Activated naive CD4-positive, alpha-beta T cell treated with Interleukin-2 at 50 U/mL for 16 hours (primary cell): ENCODE results near the gene NUBP2.

Experiments
- DNase-seq: peaks from one replicate; pipeline ENCODE4 v3.0.0-alpha.2; 2020

The NUBP2 gene, protein sequence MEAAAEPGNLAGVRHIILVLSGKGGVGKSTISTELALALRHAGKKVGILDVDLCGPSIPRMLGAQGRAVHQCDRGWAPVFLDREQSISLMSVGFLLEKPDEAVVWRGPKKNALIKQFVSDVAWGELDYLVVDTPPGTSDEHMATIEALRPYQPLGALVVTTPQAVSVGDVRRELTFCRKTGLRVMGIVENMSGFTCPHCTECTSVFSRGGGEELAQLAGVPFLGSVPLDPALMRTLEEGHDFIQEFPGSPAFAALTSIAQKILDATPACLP

DNA sequence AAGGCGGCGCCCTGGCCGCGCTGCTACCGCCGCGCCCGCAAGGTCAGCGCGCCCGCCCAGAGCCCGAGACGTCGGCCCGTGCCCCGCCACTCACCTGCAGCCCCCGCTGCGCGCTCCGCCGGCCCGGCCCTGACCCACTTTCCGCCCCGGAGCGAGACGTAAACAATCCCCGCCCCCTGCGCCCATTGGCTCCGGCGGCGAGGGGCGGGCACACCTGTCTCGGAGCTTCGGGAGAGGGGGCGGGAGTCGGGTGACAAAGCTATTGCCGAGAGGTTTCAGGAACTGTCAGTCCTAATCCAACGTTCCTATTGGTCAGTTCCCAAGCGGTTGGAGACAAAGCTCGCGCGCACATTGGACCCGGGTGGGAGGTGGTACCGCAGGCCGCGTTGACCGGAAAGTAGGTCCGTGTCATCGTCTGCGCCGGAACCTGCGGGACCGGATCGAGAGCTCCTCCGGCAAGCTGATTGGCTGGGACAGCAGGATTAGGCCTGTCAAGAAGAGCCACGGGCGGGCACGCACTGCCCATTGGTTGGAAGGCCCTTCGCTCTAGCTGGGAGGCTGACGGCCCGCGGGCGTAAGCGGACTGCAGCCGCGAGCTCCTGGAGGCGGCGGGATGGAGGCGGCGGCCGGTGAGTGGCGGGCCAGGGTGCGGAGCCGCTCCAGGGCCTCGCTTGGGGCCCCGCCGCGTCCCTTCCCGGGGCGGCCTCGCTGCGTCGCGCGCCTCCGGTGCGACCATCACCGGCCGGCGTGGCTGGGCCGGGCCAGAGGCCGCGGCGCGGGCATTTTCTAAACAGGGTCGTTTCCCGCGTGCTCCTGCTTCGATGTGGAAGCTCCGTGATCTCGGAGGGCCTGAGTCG lies at the start of gene NUBP2, which contains the start of gene SPSB3:
Gene NUBP2, plus strand, starts transcription at position 553 of the 857 bp plus-strand sequence. Its CDS starts 61 bp downstream, at position 614.
Gene SPSB3, minus strand, starts transcription at position 164 of the 857 bp plus-strand sequence. CDS start 1,088 bp downstream, outside the sequence.
- peak; percentile 99 for DNase-seq

DNA sequence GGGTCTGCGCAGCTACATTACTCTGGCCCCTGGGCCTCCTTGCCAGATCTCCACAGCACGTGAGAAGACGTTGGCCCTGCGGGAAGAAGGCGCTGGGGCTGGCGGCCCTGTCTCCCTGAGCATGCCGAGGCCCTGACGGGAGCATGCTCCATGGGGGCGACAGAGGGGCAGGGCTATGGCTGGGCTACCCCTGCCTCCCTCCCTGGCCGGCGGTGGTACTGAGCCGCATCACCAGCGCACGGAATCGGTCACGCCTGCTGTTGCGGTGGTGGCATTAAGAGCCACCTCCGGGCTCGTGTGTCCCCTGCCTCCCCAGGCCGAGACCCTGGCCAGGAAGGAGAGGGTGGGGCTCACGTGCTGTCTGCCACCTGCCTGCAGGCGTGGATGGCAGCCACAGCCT lies 48.6 kb upstream of the NUBP2 start:
- DNase-seq: no peak

- DNase-seq: no peak
Observed at GRCh38 chr16:1734816-1735215, 47.9 kb upstream of the NUBP2 start.

- DNase-seq: no peak
Observed at GRCh38 chr16:1740234-1740633, 42.5 kb upstream of the NUBP2 start.

DNA sequence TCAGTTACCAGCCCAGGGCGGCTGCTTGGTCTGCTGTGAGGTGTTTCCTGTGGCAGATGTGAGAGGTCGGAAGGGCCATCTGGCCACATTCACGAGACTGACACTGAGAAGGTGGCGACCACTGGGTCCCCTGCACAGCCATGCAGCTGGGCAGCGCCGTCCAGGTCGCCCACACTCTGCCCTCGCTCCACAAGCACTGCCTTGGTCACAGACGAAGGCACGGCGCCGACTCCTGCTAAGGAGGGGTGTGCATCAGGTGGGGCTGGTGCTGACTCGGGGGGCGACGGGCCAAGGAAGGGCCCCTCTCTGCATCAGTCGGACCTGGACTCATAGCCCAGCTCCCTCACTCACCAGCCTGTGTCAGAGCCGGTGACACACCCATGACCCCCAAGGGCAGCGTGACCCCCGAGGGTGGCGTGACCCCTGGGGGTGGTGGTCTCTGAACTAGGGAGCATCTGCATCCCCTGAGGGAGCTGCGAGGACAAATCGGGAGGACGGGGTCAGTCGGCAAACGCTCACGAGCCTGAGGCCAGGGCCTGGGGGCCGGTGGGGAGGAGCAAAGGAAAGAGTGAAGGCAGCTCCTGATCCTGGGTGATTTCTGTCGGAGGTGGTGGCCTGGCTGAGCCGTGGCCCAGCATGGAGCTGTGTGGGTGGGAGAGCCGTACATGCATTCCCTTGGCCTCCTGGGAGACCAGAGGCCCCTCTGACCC lies 41.8 kb upstream of the NUBP2 start:
- no peak for DNase-seq

- DNase-seq: no peak
Observed at GRCh38 chr16:1741553-1742165, 41.1 kb upstream of the NUBP2 start.

DNA sequence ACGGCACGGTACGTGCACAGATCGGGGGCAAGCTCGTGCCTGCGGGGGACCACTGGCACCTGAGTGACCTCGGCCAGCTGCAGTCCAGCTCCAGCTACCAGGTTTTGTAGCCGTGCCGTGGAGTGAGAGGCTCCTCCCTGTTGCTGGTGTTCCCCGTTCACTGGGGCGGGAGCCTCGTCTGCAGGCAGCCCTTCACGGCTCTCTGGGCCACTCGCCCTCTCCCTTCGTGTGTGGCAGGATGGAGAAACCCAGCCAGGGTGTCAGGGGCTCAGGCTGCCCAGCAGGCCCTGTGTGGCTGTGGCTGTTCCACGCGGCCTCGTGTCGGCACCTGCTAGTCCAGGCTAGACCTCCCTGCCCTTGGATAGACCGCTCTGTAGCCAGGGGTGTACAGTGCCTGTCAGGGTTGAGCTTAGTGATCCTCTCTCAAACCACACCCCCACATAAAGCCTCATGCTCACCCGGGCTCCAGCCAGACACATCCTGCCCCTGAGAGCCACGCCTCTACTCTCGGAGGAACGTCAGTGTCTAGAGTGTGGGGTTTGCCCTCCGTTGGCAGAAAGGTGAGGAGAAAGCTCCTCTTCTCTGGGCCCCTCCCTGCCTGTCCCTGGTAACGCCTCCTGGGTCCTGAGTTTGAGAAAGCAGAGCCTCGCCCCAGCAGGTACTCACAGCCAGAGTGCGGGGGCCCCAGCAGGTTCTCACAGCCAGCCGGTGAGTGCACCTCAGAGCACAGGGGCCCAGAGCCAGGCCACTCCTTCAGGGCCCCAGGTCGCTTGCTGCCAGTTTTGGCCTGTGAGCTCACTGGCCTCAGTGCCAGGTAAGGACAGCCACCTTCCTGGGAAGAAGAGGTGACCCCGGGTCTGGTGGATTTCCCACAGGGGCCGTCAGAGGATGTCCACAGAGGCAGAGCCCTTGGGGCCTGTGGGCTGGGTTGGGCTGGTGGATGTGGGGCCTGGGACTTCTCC lies 39.1 kb upstream of the NUBP2 start:
- no peak for DNase-seq

DNA sequence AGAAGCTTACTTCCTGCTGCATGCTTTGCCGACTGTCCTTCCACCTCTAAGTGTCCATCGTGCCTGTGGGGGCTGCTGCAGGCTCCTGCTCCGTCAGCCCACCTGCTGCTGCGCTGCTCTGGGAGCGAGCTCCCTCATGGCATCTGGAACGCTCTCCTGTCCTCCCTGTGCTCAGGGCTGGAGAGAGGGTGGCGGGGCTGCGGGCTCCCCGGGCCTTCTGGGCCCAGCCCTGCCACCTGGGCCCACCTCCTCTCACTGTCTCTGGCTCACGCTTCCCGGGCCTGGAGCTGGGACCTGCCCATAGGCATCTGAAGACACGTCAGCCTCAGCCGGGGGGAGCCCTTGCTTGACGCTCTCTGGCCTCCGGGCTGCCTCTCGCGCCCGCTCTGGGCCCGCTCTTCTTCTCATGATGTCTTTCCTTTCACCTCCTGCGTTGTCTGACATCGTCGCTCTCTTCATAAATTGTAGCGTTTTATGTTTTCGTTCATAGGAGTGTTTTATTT lies 38.4 kb upstream of the NUBP2 start:
- no peak for DNase-seq

DNA sequence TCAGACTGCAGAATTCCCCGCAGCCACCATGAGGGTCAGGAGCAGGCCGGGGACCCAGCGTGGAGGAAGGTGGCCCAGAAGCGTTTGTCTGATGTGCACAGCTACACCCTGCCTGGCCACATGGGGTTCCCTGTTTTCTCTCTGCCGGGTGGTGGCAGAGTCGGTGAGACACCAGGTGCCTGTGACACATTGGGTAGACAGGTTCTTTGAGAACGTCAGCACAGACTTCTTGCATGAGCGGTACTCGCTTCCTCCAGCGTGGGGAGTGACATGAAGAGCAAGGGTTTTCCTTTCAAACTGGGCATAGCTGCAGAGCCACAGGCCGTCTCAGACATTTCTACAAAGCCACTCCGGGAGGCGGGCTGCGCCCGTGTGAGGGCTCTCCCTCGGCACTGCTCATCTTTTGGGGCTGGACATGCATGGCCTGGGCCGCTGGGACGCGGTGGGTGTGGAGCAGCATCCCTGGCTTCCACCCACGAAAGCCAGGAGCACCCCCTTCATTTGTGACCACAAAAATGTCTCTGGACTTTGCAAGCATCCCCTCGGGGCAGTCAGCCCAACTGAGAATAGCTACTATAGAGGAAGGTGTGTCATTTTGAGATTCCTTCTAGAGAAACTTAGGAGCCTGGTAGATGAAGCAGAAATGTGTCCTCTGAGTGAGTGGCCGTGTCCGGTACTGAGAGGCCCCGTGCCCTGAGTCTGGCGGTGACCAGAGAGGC lies 37.4 kb upstream of the NUBP2 start:
- DNase-seq: no peak

- DNase-seq: no peak
Observed at GRCh38 chr16:1745900-1746692, 36.7 kb upstream of the NUBP2 start.

DNA sequence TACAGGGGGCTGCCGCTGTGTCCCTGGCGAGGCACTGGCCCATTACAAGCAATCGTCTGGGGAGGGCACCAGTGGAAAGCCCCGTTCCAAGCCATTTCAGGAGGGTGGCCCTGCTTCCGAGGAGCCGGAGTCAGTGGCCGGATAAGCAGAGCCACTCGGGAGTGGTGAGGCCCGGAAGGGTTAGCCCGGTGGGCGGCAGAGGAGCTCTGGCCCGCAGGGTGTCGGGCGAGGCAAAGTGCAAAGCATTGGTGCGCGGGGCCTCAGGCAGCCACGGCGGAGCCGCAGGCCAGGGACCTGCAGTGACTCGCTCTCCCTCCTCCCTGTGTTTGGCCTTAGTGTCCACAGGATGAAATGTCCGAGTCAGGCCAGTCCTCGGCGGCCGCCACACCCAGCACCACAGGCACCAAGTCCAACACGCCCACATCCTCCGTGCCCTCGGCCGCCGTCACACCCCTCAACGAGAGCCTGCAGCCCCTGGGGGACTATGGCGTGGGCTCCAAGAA lies 36.0 kb upstream of the NUBP2 start:
- no peak for DNase-seq

GRCh38 chr16:1747934-1748333 lies 34.8 kb upstream of the NUBP2 start:
- DNase-seq: no peak

GRCh38 chr16:1749152-1750117 lies 33.3 kb upstream of the NUBP2 start:
- DNase-seq: no peak

GRCh38 chr16:1751946-1752345 lies 30.8 kb upstream of the NUBP2 start:
- no peak for DNase-seq

- DNase-seq: no peak
Observed at GRCh38 chr16:1752853-1753252, 29.9 kb upstream of the NUBP2 start.

DNA sequence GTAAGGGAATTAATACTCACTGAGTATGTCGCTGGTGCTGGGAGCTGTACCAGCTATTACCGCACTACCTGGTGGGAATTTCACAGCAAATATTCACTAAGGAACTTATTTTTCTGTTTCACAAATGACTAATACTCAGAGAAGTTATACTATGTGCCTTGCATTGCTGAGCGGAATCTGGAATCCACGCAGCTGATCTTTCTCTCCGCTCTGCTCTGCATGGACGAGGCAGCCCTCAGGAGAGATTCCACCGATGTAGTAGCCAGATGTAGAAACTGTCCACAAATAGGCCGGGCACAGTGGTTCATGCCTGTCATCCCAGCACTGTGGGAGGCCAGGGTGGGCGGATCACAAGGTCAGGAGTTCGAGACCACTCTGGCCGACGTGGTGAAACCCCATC lies 28.6 kb upstream of the NUBP2 start:
- no peak for DNase-seq

GRCh38 chr16:1757714-1758461 lies 24.9 kb upstream of the NUBP2 start:
- DNase-seq: no peak

GRCh38 chr16:1758923-1759322 lies 23.8 kb upstream of the NUBP2 start:
- DNase-seq: no peak
